ENCODE results near the gene TAGLN3. TPM values are rescaled to one million over a fixed set of nuclear protein-coding genes. Genes with fewer than 3 reads are reported as not detected.

TAGLN3 gene
- total RNA-seq, 4 donors from 2014 or later = not detected

- no peak for TF ChIP-seq POLR2A (IDR thresholded peaks at IDR 0.05)
- TF ChIP-seq, protein P1, sequence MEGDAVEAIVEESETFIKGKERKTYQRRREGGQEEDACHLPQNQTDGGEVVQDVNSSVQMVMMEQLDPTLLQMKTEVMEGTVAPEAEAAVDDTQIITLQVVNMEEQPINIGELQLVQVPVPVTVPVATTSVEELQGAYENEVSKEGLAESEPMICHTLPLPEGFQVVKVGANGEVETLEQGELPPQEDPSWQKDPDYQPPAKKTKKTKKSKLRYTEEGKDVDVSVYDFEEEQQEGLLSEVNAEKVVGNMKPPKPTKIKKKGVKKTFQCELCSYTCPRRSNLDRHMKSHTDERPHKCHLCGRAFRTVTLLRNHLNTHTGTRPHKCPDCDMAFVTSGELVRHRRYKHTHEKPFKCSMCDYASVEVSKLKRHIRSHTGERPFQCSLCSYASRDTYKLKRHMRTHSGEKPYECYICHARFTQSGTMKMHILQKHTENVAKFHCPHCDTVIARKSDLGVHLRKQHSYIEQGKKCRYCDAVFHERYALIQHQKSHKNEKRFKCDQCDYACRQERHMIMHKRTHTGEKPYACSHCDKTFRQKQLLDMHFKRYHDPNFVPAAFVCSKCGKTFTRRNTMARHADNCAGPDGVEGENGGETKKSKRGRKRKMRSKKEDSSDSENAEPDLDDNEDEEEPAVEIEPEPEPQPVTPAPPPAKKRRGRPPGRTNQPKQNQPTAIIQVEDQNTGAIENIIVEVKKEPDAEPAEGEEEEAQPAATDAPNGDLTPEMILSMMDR (IDR thresholded peaks at IDR 0.05 in 4 of 5, conservative IDR thresholded peaks at IDR 0.05 in 1 of 5) = no peak
- Histone ChIP-seq H3K4me1 (peaks cover 0 to 4% of the 10 kb centered on the region in 2 donors), H3K27me3 (no peaks in the 10 kb centered on the region), H3K36me3 (no peaks in the 10 kb centered on the region), H3K4me3 (no peak overlapping the region), H3K27ac (no peak overlapping the region), H3K9me3 (no peaks in the 10 kb centered on the region)
- no peak for DNase-seq
- intact Hi-C loops (cut with DNase I; ENCODE audit: low total_unique reads) (no loop called here), in situ Hi-C loops (cut with MboI; ENCODE audit: low sequenced_read_pairs in 4 of 4) (no loop called here)
- ATAC-seq = no peak
These were observed 42.6 kb downstream of the TAGLN3 start for GRCh38 chr3:112041321-112041720.

DNA sequence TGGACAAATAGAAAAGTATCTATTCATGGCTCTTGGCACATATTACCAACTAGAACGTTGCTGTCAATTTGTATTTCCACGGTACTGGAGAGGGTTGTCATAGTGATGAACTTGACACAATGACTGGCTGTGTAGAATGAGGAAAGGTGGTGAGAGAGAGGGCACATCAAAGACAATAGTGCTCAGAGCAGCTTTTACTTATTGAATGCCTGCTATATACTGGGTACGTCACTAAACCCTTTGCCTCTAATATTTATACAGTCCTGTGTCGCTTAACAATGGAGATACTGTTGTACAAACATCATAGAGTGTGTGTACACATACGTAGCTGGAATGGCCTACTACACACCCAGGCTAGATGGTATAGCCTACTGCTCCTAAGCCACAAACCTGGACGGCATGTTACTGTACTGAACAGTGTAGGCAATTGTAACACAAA is 44.1 kb downstream of the TAGLN3 start:
- in situ Hi-C loops (cut with MboI; ENCODE audit: low sequenced_read_pairs in 4 of 4) (no loop called here), intact Hi-C loops (cut with DNase I; ENCODE audit: low total_unique reads) (no loop called here)
- TF ChIP-seq, protein P1 (IDR thresholded peaks at IDR 0.05 in 4 of 5, conservative IDR thresholded peaks at IDR 0.05 in 1 of 5) = no peak
- TF ChIP-seq POLR2A (IDR thresholded peaks at IDR 0.05) = no peak
- Histone ChIP-seq H3K4me1 (peaks cover 0 to 4% of the 10 kb centered on the region in 2 donors), H3K36me3 (no peaks in the 10 kb centered on the region), H3K27ac (no peak overlapping the region), H3K9me3 (no peaks in the 10 kb centered on the region), H3K4me3 (no peak overlapping the region), H3K27me3 (no peaks in the 10 kb centered on the region)
- ATAC-seq (no peak), DNase-seq (no peak)

DNA sequence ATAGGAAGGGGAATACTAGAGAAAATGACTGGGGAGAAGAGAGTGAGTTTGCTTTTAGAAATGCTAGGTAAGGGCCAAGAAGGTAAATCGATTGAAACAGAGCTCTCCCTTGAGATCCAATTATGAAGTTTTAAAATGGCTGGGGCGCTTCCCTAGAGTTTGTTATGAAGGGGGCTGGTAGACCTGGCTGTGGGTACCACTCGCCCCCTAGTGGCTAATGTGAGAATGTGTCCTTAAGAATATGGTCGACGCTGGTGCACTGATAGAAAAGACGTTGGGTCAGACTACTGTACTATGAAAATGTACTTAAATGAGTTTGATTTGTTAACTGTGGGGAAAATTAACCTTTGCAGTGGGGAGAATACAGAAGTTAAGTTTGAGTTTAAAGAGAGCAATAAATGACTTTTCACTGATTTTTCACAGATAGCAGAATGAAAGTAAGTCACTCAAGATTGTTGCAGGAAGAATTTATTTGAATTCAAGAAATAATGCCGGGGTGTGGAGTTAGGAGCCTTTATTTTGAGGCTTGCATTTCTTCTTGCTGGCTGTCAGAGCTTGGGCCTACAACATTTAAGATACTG is 45.0 kb downstream of the TAGLN3 start:
- no peaks in the 10 kb centered on the region for H3K9me3 ChIP-seq
- peaks cover 0 to 4% of the 10 kb centered on the region in 2 donors for H3K4me1 ChIP-seq
- no peak overlapping the region for H3K27ac ChIP-seq
- ATAC-seq (peak; percentile 36 to 70), DNase-seq (no peak)
- no peaks in the 10 kb centered on the region for H3K36me3 ChIP-seq
- H3K27me3 ChIP-seq = no peaks in the 10 kb centered on the region
- no peak overlapping the region for H3K4me3 ChIP-seq
- TF ChIP-seq, protein P1 (IDR thresholded peaks at IDR 0.05 in 4 of 5, conservative IDR thresholded peaks at IDR 0.05 in 1 of 5) = peak; percentile 24 to 76 (median 58)
- no peak for TF ChIP-seq POLR2A (IDR thresholded peaks at IDR 0.05)
- in situ Hi-C loops (cut with MboI; ENCODE audit: low sequenced_read_pairs in 4 of 4) (no loop called here), intact Hi-C loops (cut with DNase I; ENCODE audit: low total_unique reads) (no loop called here)

DNA sequence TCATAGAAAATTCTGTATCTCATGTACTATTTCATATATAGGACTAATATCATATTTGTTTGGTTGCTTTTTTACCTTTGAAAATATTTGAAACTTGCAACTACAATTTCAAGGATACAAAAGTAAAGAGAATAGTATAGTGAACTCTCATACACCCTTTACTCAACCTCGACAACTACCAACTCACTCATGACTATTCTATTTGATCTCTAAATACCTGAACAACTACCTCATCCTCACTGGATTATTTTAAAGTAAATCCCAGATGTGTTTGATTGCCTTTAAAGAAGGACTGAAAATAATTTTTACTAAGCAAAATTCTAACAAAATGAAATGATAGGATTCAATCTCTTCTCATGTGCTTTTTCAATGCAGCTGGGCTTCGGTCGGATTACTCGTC is 47.9 kb downstream of the TAGLN3 start:
- H3K4me1 ChIP-seq = peaks cover 0 to 4% of the 10 kb centered on the region in 2 donors
- H3K27me3 ChIP-seq = no peaks in the 10 kb centered on the region
- no peak for TF ChIP-seq POLR2A (IDR thresholded peaks at IDR 0.05)
- TF ChIP-seq, protein P1 (IDR thresholded peaks at IDR 0.05 in 4 of 5, conservative IDR thresholded peaks at IDR 0.05 in 1 of 5) = no peak
- no peaks in the 10 kb centered on the region for H3K9me3 ChIP-seq
- H3K4me3 ChIP-seq = no peak overlapping the region
- no peak for ATAC-seq
- in situ Hi-C loops (cut with MboI; ENCODE audit: low sequenced_read_pairs in 4 of 4) (no loop called here), intact Hi-C loops (cut with DNase I; ENCODE audit: low total_unique reads) (no loop called here)
- H3K27ac ChIP-seq = no peak overlapping the region
- no peak for DNase-seq
- H3K36me3 ChIP-seq = no peaks in the 10 kb centered on the region

DNA sequence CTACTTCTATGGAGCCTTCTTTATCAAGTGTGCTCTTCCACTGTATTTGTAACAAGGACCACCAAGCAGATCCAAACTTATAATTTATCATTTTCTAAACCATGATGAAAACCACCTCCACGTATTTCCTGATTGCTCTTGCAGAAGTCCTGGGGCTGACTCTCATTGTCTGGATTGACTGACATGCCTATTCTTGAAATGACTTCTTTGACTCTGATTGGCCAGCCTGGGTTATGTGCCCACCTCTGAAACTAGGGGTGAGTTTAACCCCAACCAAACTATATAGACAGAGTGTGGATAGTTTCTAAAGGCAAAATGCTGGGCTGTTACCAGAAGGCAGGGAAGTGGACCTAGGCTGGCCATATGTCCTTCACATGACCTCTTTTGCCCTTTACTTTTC is 48.5 kb downstream of the TAGLN3 start:
- no peak for TF ChIP-seq POLR2A (IDR thresholded peaks at IDR 0.05)
- TF ChIP-seq, protein P1 (IDR thresholded peaks at IDR 0.05 in 4 of 5, conservative IDR thresholded peaks at IDR 0.05 in 1 of 5) = no peak
- Histone ChIP-seq H3K27me3 (no peaks in the 10 kb centered on the region), H3K27ac (no peak overlapping the region), H3K4me3 (no peak overlapping the region), H3K36me3 (no peaks in the 10 kb centered on the region), H3K4me1 (peaks cover 0 to 4% of the 10 kb centered on the region in 2 donors), H3K9me3 (no peaks in the 10 kb centered on the region)
- ATAC-seq = no peak
- in situ Hi-C loops (cut with MboI; ENCODE audit: low sequenced_read_pairs in 4 of 4) (no loop called here), intact Hi-C loops (cut with DNase I; ENCODE audit: low total_unique reads) (no loop called here)
- no peak for DNase-seq

Measured in gastrocnemius medialis (tissue), 4 donors.